ENCODE measurements around the gene MICAL3. TPM values are rescaled to one million over a fixed set of nuclear protein-coding genes. Genes with fewer than 3 reads are reported as not detected.

MICAL3 gene
- total RNA-seq, 4 donors from 2014 or later: 30.4 to 57.1 (median 37.7) TPM

GRCh38 chr22:17982572-17983141 is 41.7 kb downstream of the MICAL3 start:
- TF ChIP-seq POLR2A (IDR thresholded peaks at IDR 0.05): no peak
- TF ChIP-seq POLR2AphosphoS5 (IDR thresholded peaks at IDR 0.05): no peak
- TF ChIP-seq CTCF (IDR thresholded peaks at IDR 0.05): no peak
- TF ChIP-seq EP300 (IDR thresholded peaks at IDR 0.05): no peak
- Histone ChIP-seq H3K27me3 (no peaks in the 10 kb centered on the region), H3K4me1 (peaks cover 14% of the 10 kb centered on the region), H3K4me3 (no peak overlapping the region), H3K27ac (no peak overlapping the region), H3K9me3 (no peaks in the 10 kb centered on the region), H3K36me3 (no peaks in the 10 kb centered on the region)
- WGBS: 77% methylated on average over 7 of the region's 7 CpGs
- no peak for DNase-seq (ENCODE audit: low spot score in 2 of 2)

- no peaks in the 10 kb centered on the region for H3K36me3 ChIP-seq
- H3K9me3 ChIP-seq: no peaks in the 10 kb centered on the region
- DNase-seq (ENCODE audit: low spot score in 2 of 2): no peak
- peaks cover 14% of the 10 kb centered on the region for H3K4me1 ChIP-seq
- H3K4me3 ChIP-seq: no peak overlapping the region
- H3K27me3 ChIP-seq: no peaks in the 10 kb centered on the region
- WGBS: 82% methylated on average over 6 of the region's 6 CpGs
- no peak for TF ChIP-seq CTCF (IDR thresholded peaks at IDR 0.05)
- TF ChIP-seq EP300 (IDR thresholded peaks at IDR 0.05): no peak
- no peak for TF ChIP-seq POLR2AphosphoS5 (IDR thresholded peaks at IDR 0.05)
- no peak for TF ChIP-seq POLR2A (IDR thresholded peaks at IDR 0.05)
- H3K27ac ChIP-seq: no peak overlapping the region
Measured at GRCh38 chr22:17981497-17981896, 42.9 kb downstream of the MICAL3 start.

- no peak for TF ChIP-seq POLR2A (IDR thresholded peaks at IDR 0.05)
- TF ChIP-seq EP300 (IDR thresholded peaks at IDR 0.05): no peak
- TF ChIP-seq CTCF (IDR thresholded peaks at IDR 0.05): no peak
- TF ChIP-seq POLR2AphosphoS5 (IDR thresholded peaks at IDR 0.05): no peak
- DNase-seq (ENCODE audit: low spot score in 2 of 2): no peak
- Histone ChIP-seq H3K27me3 (no peaks in the 10 kb centered on the region), H3K27ac (no peak overlapping the region), H3K4me3 (no peak overlapping the region), H3K9me3 (no peaks in the 10 kb centered on the region), H3K4me1 (peaks cover 14% of the 10 kb centered on the region), H3K36me3 (no peaks in the 10 kb centered on the region)
- WGBS: 18% methylated on average over 10 of the region's 13 CpGs
Measured at GRCh38 chr22:17980638-17981051, 43.7 kb downstream of the MICAL3 start.

- H3K4me3 ChIP-seq: no peak overlapping the region
- WGBS: 46% methylated on average over 7 of the region's 7 CpGs
- TF ChIP-seq EP300 (IDR thresholded peaks at IDR 0.05) (no peak), CTCF (IDR thresholded peaks at IDR 0.05) (no peak), POLR2A (IDR thresholded peaks at IDR 0.05) (no peak), POLR2AphosphoS5 (IDR thresholded peaks at IDR 0.05) (no peak)
- no peak for DNase-seq (ENCODE audit: low spot score in 2 of 2)
- H3K4me1 ChIP-seq: peaks cover 14% of the 10 kb centered on the region
- no peaks in the 10 kb centered on the region for H3K36me3 ChIP-seq
- no peaks in the 10 kb centered on the region for H3K27me3 ChIP-seq
- no peaks in the 10 kb centered on the region for H3K9me3 ChIP-seq
- no peak overlapping the region for H3K27ac ChIP-seq
Measured at GRCh38 chr22:17980015-17980590, 44.3 kb downstream of the MICAL3 start.

- no peaks in the 10 kb centered on the region for H3K27me3 ChIP-seq
- no peak overlapping the region for H3K4me3 ChIP-seq
- no peaks in the 10 kb centered on the region for H3K9me3 ChIP-seq
- H3K36me3 ChIP-seq: no peaks in the 10 kb centered on the region
- no peak for DNase-seq (ENCODE audit: low spot score in 2 of 2)
- H3K4me1 ChIP-seq: peaks cover 17% of the 10 kb centered on the region
- no peak for TF ChIP-seq POLR2AphosphoS5 (IDR thresholded peaks at IDR 0.05)
- no peak for TF ChIP-seq EP300 (IDR thresholded peaks at IDR 0.05)
- no peak for TF ChIP-seq POLR2A (IDR thresholded peaks at IDR 0.05)
- no peak for TF ChIP-seq CTCF (IDR thresholded peaks at IDR 0.05)
- H3K27ac ChIP-seq: no peak overlapping the region
Measured at GRCh38 chr22:17978027-17978426, 46.3 kb downstream of the MICAL3 start.

All from suprapubic skin (tissue), 4 donors.